Neuronal stem cell (in vitro differentiated cells): ENCODE measurements around the gene NRG3.
A peak's percentile ranks its signal among the peaks of the same experiment; 100 is the strongest.

Experiments used
- DNase-seq: peaks from one replicate; pipeline ENCODE4 v3.0.0-alpha.2; 2013; ENCODE audit warnings: low spot score
- H2AFZ ChIP-seq: one replicate; pipeline ENCODE4 v1.6.1; 2013; ENCODE audit warnings: mild to moderate bottlenecking, low read length, inconsistent platforms
- H2AK5ac ChIP-seq: 2 replicates; pipeline ENCODE4 v1.6.1; 2013; ENCODE audit warnings: low read depth, mild to moderate bottlenecking, inconsistent platforms, low read length, moderate library complexity, mixed read lengths
- H2BK120ac ChIP-seq: 2 replicates; pipeline ENCODE4 v1.6.1; 2013; ENCODE audit warnings: low read depth, mild to moderate bottlenecking, inconsistent platforms, low read length, moderate library complexity, mixed read lengths
- H2BK12ac ChIP-seq: one replicate; pipeline ENCODE4 v1.6.1; 2013; ENCODE audit warnings: low read length, inconsistent platforms
- H2BK15ac ChIP-seq: 2 replicates; pipeline ENCODE4 v1.6.1; 2013; ENCODE audit warnings: mild to moderate bottlenecking, low read length, inconsistent platforms, mixed read lengths
- H2BK5ac ChIP-seq: one replicate; pipeline ENCODE4 v1.6.1; 2013; ENCODE audit warnings: inconsistent platforms, mild to moderate bottlenecking, low read length, moderate library complexity
- H3K14ac ChIP-seq: one replicate; pipeline ENCODE4 v1.6.1; 2013; ENCODE audit warnings: low read length, inconsistent platforms
- H3K18ac ChIP-seq: 2 replicates; pipeline ENCODE4 v1.6.1; 2013; ENCODE audit warnings: low read length, inconsistent platforms
- H3K23ac ChIP-seq: 2 replicates; pipeline ENCODE4 v1.6.1; 2013; ENCODE audit warnings: low read depth, mild to moderate bottlenecking, mixed read lengths, low read length, inconsistent platforms; ENCODE audit not compliant: poor library complexity
- H3K27ac ChIP-seq: replicated peaks from 3 replicates; pipeline ENCODE4 v1.5.1; 2013; ENCODE audit warnings: low read length, inconsistent platforms
- H3K27me3 ChIP-seq, 3 experiments: 2 replicates each; pipeline ENCODE4 v1.6.1; 2013; ENCODE audit warnings: low read length in 3 of 3, mild to moderate bottlenecking in 2 of 3, inconsistent platforms in 1 of 3, low read depth in 1 of 3, mixed read lengths in 1 of 3, moderate library complexity in 1 of 3; ENCODE audit not compliant: control insufficient read depth in 3 of 3, insufficient read depth in 3 of 3
- H3K36me3 ChIP-seq, 2 donors: replicated peaks in 1 of 2; 2 replicates each; pipeline ENCODE4 v1.6.1; 2013; ENCODE audit warnings: low read length in 2 of 2; ENCODE audit not compliant: control insufficient read depth in 2 of 2, insufficient read depth in 2 of 2
- H3K4ac ChIP-seq: 2 replicates; pipeline ENCODE4 v1.6.1; 2013; ENCODE audit warnings: inconsistent platforms, mild to moderate bottlenecking, low read length, moderate library complexity
- H3K4me1 ChIP-seq, 2 donors: 1 replicate in 1 of 2; 2 replicates in 1 of 2; pipeline ENCODE4 v1.6.1; 2013; ENCODE audit warnings: low read length in 2 of 2, low read depth in 1 of 2; ENCODE audit not compliant: control insufficient read depth in 2 of 2, insufficient read depth in 1 of 2
- H3K4me2 ChIP-seq: one replicate; pipeline ENCODE4 v1.6.1; 2013; ENCODE audit warnings: mild to moderate bottlenecking, low read length, inconsistent platforms; ENCODE audit not compliant: insufficient read depth, poor library complexity, severe bottlenecking
- H3K4me3 ChIP-seq, 2 donors: 2 replicates each; pipeline ENCODE4 v1.5.1; 2013; ENCODE audit warnings: low read length in 2 of 2, mild to moderate bottlenecking in 2 of 2, inconsistent platforms in 1 of 2, moderate library complexity in 1 of 2
- H3K79me1 ChIP-seq: one replicate; pipeline ENCODE4 v1.6.1; 2013; ENCODE audit warnings: low read depth, mild to moderate bottlenecking, inconsistent platforms, low read length, moderate library complexity
- H3K9ac ChIP-seq: one replicate; pipeline ENCODE4 v1.6.1; 2013; ENCODE audit warnings: mild to moderate bottlenecking, low read depth, low read length, inconsistent platforms; ENCODE audit not compliant: poor library complexity
- H3K9me3 ChIP-seq, 2 donors: replicated peaks in 1 of 2; 2 replicates each; pipeline versions ENCODE3 to v1.6.1; 2013; ENCODE audit warnings: low read length in 2 of 2, mild to moderate bottlenecking in 2 of 2, inconsistent platforms in 1 of 2, low read depth in 1 of 2, mixed read lengths in 1 of 2, moderate library complexity in 1 of 2; ENCODE audit not compliant: control insufficient read depth in 2 of 2, insufficient read depth in 1 of 2
- H4K8ac ChIP-seq: one replicate; pipeline ENCODE4 v1.6.1; 2013; ENCODE audit warnings: low read depth, mild to moderate bottlenecking, inconsistent platforms, low read length, moderate library complexity
- H4K91ac ChIP-seq: one replicate; pipeline ENCODE4 v1.6.1; 2013; ENCODE audit warnings: low read length, low read depth, mild to moderate bottlenecking, inconsistent platforms; ENCODE audit not compliant: poor library complexity
- WGBS, 2 donors: extraction: QIAGEN DNeasy Blood & Tissue Kit; methylation state at CpG; one replicate each; pipeline ENCODE4 v1.1.7; 2013; ENCODE audit warnings: missing lambda C conversion rate in 2 of 2, mixed read lengths in 1 of 2; ENCODE audit not compliant: insufficient read length in 2 of 2, insufficient replicate concordance in 1 of 2; ENCODE audit errors: extremely low coverage in 2 of 2; 5-methylcytosine and 5-hydroxymethylcytosine counted together

Gene NRG3

DNA sequence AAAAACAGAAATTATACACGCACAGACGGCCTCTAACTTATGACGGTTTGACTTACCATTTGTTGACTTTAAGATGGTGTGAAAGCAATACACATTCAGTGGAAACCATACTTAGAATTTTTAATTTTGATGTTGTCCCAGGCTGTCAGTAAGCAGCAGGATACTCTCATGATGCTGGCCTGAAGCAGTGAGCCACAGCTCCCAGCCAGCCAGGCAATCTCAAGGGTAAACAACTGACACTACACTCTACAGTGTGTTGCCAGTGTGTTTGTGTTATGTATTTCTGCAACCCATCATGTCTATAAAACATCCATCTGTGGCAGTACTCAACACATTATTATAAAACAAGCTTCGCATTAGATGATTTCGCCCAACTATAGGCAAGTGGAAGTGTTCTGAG, 747.5 kb downstream of the NRG3 start:
- Histone ChIP-seq H3K27me3 (no peaks in the 10 kb centered on the region), H3K27ac (no peak overlapping the region), H3K4ac (no peak overlapping the region), H3K9ac (no peak overlapping the region), H3K14ac (no peak overlapping the region), H2BK120ac (no peak overlapping the region), H3K36me3 (no peaks in the 10 kb centered on the region), H3K4me1 (peaks cover 0 to 4% of the 10 kb centered on the region in 2 donors), H2BK15ac (no peak overlapping the region), H3K18ac (no peak overlapping the region), H2AFZ (no peak overlapping the region), H3K4me2 (no peak overlapping the region), H2AK5ac (no peak overlapping the region), H2BK12ac (no peak overlapping the region), H4K91ac (no peak overlapping the region), H4K8ac (no peak overlapping the region), H3K9me3 (peaks cover 0 to 3% of the 10 kb centered on the region in 2 donors), H3K4me3 (no peak overlapping the region), H3K79me1 (no peaks in the 10 kb centered on the region), H2BK5ac (no peak overlapping the region), H3K23ac (no peak overlapping the region)
- no peak for DNase-seq
- WGBS, 2 donors, result no CpG with 5 or more reads among the region's 5 CpGs

DNA sequence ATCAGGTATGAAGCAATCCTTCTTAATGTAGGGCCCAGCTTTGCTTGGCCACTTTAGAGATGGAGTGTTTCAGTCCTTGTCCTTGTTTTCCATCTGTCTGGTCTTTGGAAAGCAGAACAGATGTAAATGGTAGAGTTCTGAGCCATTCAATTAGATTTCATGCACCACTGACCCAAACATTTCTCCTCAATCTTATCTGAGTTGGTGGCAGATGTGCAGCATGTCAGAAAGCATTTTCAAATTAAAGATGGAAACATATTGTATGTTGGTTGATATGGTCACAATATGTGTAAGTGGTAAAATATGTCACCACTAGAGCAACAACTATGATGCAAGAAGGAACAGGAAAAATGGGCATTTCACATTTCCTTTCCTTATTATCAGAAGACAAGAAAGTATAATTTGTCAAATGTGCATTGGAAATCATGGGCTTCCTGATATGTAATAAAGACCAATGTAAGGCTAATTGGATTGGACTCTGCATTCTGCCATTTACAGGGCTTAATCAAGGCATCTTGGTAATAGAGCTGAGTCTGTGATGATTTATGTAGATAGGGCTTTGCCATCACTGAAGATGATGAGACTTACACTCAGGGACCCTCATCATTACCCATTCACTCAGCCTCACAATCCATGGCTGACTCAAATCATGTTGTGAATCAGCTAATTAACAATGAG, 750.7 kb downstream of the NRG3 start:
- H3K4ac ChIP-seq, result no peak overlapping the region
- H3K23ac ChIP-seq, result no peak overlapping the region
- H2BK12ac ChIP-seq, result no peak overlapping the region
- no peaks in the 10 kb centered on the region for H3K27me3 ChIP-seq
- H3K14ac ChIP-seq, result no peak overlapping the region
- no peak overlapping the region for H3K27ac ChIP-seq
- H3K4me3 ChIP-seq, result no peak overlapping the region
- H2BK5ac ChIP-seq, result no peak overlapping the region
- no peak overlapping the region for H4K91ac ChIP-seq
- H3K9me3 ChIP-seq, result no peaks in the 10 kb centered on the region
- H4K8ac ChIP-seq, result no peak overlapping the region
- H2BK15ac ChIP-seq, result no peak overlapping the region
- no peak overlapping the region for H2BK120ac ChIP-seq
- no peaks in the 10 kb centered on the region for H3K79me1 ChIP-seq
- no peak for DNase-seq
- no peak overlapping the region for H3K9ac ChIP-seq
- H3K4me1 ChIP-seq, result peaks cover 4 to 8% of the 10 kb centered on the region in 2 donors
- no peak overlapping the region for H3K4me2 ChIP-seq
- H3K36me3 ChIP-seq, result no peaks in the 10 kb centered on the region
- no peak overlapping the region for H2AFZ ChIP-seq
- H2AK5ac ChIP-seq, result no peak overlapping the region
- no peak overlapping the region for H3K18ac ChIP-seq

DNA sequence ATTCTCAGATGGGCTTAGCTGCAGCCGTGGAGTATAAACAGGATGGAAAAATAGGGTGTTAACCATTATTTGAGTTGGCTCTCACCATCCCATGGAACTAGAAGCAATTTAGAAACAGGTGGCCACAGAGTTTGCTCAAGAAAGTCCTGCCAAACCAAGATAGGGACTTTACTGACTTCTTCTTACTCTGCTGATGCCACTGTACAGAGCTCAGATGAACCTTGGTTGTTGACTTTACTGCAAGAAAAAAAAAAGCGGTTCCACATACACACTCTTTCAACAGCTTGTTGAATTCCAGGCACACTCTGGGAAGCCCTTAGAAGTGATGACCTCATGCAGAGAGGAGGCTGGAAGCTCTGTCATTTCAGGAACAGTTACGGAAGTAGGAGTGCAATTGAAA, 753.4 kb downstream of the NRG3 start:
- Histone ChIP-seq H3K79me1 (no peaks in the 10 kb centered on the region), H3K27me3 (no peaks in the 10 kb centered on the region), H3K9ac (no peak overlapping the region), H3K4me2 (no peak overlapping the region), H3K9me3 (no peaks in the 10 kb centered on the region), H4K8ac (no peak overlapping the region), H3K14ac (no peak overlapping the region), H2BK12ac (no peak overlapping the region), H2AFZ (peak overlapping the region; percentile 66), H4K91ac (no peak overlapping the region), H3K4me3 (no peak overlapping the region), H3K4ac (no peak overlapping the region), H3K36me3 (no peaks in the 10 kb centered on the region), H3K4me1 (peaks cover 4 to 8% of the 10 kb centered on the region in 2 donors), H3K27ac (no peak overlapping the region), H2BK120ac (no peak overlapping the region), H2BK5ac (no peak overlapping the region), H2BK15ac (no peak overlapping the region), H3K23ac (no peak overlapping the region), H3K18ac (no peak overlapping the region), H2AK5ac (no peak overlapping the region)
- DNase-seq, result no peak
- WGBS, 2 donors, result no CpG with 5 or more reads among the region's 3 CpGs

DNA sequence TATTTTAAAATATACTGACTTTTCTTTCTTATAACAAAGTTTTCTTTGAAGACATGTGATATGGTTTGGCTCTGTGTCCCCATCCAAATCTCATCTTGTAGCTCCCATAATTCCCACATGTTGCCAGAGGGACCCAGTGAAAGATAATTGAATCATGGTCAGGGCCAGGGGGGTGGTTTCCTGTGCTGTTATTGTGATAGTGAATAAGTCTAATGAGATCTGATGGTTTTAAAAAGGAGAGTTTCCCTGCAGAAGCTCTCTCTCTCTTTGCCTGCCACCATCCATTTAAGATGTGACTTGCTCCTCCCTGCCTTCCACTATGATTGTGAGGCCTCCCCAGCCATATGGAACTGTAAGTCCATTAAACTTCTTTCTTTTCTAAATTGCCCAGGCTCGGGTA, 768.1 kb downstream of the NRG3 start:
- H3K4me3 ChIP-seq, result no peak overlapping the region
- H4K8ac ChIP-seq, result no peak overlapping the region

More for the DNA sequence above, 768.1 kb downstream of the NRG3 start:
- no peak for DNase-seq
- Histone ChIP-seq H4K91ac (no peak overlapping the region), H3K9me3 (no peaks in the 10 kb centered on the region), H3K18ac (no peak overlapping the region), H2AK5ac (no peak overlapping the region), H3K79me1 (no peaks in the 10 kb centered on the region), H3K27ac (no peak overlapping the region), H2BK12ac (no peak overlapping the region), H3K4me1 (no peaks in the 10 kb centered on the region), H3K14ac (no peak overlapping the region), H3K23ac (no peak overlapping the region), H3K9ac (no peak overlapping the region), H3K4me2 (no peak overlapping the region), H3K4ac (no peak overlapping the region), H2AFZ (no peak overlapping the region), H2BK5ac (no peak overlapping the region), H2BK120ac (no peak overlapping the region), H3K36me3 (no peaks in the 10 kb centered on the region), H2BK15ac (no peak overlapping the region), H3K27me3 (no peaks in the 10 kb centered on the region)
- WGBS, 2 donors, result no CpG with 5 or more reads among the region's 1 CpG
